Astrocyte of the hippocampus (primary cell): ENCODE measurements around the gene CLIP1.
A peak's percentile ranks its signal among the peaks of the same experiment; 100 is the strongest.
"Not testable (repeated sequence)": the region's sequence is repeated elsewhere in the genome, so short reads cannot be mapped to it uniquely, and the experiment has no call there.

Experiments
- DNase-seq: peaks from one replicate; pipeline ENCODE4 v3.0.0; 2011; ENCODE audit warnings: low read depth, low spot score

The CLIP1 gene

GRCh38 chr12:122421821-122422729 lies at the start of gene CLIP1:
CLIP1 (minus strand) TSS chr12:122422669; CDS start chr12:122380452, 42,217 bp downstream.
- peak; percentile 91 for DNase-seq

- peak; percentile 78 for DNase-seq
Measured at GRCh38 chr12:122471324-122472226, 49.1 kb upstream of the CLIP1 start.

- DNase-seq, result not testable (repeated sequence)
Measured at GRCh38 chr12:122470576-122470975, 48.1 kb upstream of the CLIP1 start.

GRCh38 chr12:122469856-122470255 lies 47.4 kb upstream of the CLIP1 start:
- not testable (repeated sequence) for DNase-seq

GRCh38 chr12:122467983-122468382 lies 45.5 kb upstream of the CLIP1 start:
- no peak for DNase-seq

GRCh38 chr12:122464317-122465042 lies 42.0 kb upstream of the CLIP1 start:
- peak; percentile 96 for DNase-seq

- no peak for DNase-seq
Measured at GRCh38 chr12:122460641-122461040, 38.2 kb upstream of the CLIP1 start.

GRCh38 chr12:122460061-122460460 lies 37.6 kb upstream of the CLIP1 start:
- no peak for DNase-seq

GRCh38 chr12:122459211-122459610 lies 36.7 kb upstream of the CLIP1 start:
- DNase-seq, result no peak

- DNase-seq, result no peak
Measured at GRCh38 chr12:122458105-122459035, 35.9 kb upstream of the CLIP1 start.

GRCh38 chr12:122457627-122458026 lies 35.2 kb upstream of the CLIP1 start:
- no peak for DNase-seq

- DNase-seq, result no peak
Measured at GRCh38 chr12:122454739-122455138, 32.3 kb upstream of the CLIP1 start.

- no peak for DNase-seq
Measured at GRCh38 chr12:122454250-122454721, 31.8 kb upstream of the CLIP1 start.

GRCh38 chr12:122452701-122453285 lies 30.3 kb upstream of the CLIP1 start:
- no peak for DNase-seq

GRCh38 chr12:122449317-122449716 lies 26.8 kb upstream of the CLIP1 start:
- peak; percentile 28 for DNase-seq

- not testable (repeated sequence) for DNase-seq
Measured at GRCh38 chr12:122447825-122448224, 25.4 kb upstream of the CLIP1 start.

- DNase-seq, result not testable (repeated sequence)
Measured at GRCh38 chr12:122446390-122446789, 23.9 kb upstream of the CLIP1 start.

GRCh38 chr12:122444071-122444470 lies 21.6 kb upstream of the CLIP1 start:
- not testable (repeated sequence) for DNase-seq

GRCh38 chr12:122438822-122439221 lies 16.4 kb upstream of the CLIP1 start:
- DNase-seq, result not testable (repeated sequence)

GRCh38 chr12:122437656-122438121 lies 15.2 kb upstream of the CLIP1 start:
- DNase-seq, result peak; percentile 84
